RPMI7951 (cell line): ENCODE measurements around the gene KLF16. TPM values are rescaled to one million over a fixed set of nuclear protein-coding genes. Genes with fewer than 3 reads are reported as not detected.
"Not testable (repeated sequence)": the region's sequence is repeated elsewhere in the genome, so short reads cannot be mapped to it uniquely, and the experiment has no call there.

Source experiments
- DNase-seq: peaks from one replicate; pipeline ENCODE4 v3.0.0-alpha.2; 2012; ENCODE audit warnings: low read depth
- total RNA-seq: library from RNA; depleted of rRNA; stranded (reverse); fragments of >200 nt; shearing (Covaris generic); gene quantifications from 2 replicates; pipeline ENCODE4 v1.2.3, GENCODE V29; 2014; rRNA removed

The KLF16 gene
- total RNA-seq: 2.9 and 4.2 TPM in 2 replicates

GRCh38 chr19:1863328-1863637 is at the start of gene KLF16:
Gene KLF16, minus strand, starts transcription at chr19:1863579. Its CDS starts 82 bp downstream, at chr19:1863497.
- DNase-seq: no peak

DNA sequence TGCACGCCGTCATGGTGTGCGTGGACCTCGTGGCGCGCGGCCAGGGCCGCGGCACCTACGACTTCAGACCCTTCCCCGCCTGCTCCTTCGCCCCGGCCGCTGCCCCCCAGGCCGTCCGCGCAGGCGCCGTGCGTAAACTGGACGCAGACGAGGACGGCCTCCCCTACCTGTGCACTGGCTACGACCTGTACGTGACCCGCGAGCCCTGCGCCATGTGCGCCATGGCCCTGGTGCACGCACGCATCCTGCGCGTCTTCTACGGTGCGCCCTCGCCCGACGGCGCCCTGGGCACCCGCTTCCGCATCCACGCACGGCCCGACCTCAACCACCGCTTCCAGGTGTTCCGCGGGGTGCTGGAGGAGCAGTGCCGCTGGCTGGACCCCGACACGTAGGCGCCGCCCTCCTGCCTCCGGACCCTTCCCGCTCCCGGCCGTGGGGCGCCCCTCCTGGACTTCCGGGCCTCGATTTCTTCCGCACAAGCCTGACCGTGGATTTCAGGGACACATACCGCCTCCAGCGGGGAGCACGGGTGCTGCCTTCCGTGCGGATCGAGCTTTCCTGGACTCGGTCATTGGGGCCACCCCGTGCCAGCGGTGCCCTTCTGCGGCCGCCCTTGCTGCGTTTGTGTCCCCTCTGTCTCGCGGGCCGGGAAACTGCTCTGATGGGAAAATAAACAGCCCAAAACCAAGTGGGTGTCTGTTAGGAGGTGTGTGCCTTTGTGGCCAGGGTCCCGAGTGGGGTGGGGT is 49.6 kb upstream of the KLF16 start:
- no peak for DNase-seq

GRCh38 chr19:1911995-1912394 is 48.6 kb upstream of the KLF16 start:
- no peak for DNase-seq

- no peak for DNase-seq
Observed at GRCh38 chr19:1911098-1911497, 47.7 kb upstream of the KLF16 start.

DNA sequence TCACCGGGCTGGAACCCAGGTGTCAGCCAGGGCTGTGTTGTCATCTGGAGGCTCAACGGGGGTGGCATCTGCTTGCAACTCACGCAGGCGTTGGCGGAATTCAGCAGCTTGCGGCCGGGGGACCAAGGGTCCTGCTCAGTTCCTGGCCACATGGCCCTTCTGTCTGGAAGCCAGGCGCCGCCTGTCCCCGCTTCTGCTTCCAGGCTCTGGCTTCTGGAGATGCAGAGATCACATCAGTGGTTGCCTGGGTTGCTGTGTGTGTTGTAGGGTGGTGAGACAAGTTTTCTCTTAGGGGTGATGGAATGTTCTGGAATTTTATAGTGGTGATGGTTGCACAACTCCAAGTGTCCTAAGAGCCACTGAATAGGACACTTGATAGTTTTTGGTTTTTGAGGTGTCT is 46.8 kb upstream of the KLF16 start:
- DNase-seq: no peak

DNA sequence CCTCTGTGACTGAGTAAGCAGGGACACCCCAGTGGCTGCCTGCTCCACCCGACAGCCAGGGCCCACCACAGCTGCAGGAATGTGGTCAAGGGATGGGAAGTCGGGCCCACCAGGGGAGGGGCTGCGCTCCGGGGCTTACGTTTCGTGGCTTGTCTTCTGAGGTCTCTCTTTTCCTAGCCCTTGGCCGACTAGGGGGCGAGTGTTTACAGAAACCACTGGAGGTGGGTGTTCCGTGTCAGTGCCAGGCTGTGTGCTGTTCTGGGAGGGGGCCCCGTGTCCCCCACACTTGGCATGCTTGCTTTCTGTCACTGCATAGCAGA is 46.3 kb upstream of the KLF16 start:
- DNase-seq: no peak

DNA sequence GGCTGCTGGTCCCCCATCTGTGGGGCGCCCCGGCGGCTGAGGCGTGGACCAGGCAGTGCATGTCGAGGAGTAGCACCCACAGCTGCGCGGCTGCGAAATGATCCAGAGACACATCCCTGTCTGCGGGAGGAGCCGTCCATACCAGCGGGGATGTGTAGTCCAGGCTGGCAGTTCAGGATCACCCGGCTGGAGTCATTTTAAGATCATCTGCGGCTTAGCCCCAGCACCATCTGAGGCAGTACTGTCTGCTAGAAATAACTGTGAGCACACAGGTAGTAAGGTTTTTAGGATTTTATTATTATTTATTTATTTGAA is 44.9 kb upstream of the KLF16 start:
- DNase-seq: no peak

- DNase-seq: peak; percentile 47
Observed at GRCh38 chr19:1907563-1908363, 44.4 kb upstream of the KLF16 start.

DNA sequence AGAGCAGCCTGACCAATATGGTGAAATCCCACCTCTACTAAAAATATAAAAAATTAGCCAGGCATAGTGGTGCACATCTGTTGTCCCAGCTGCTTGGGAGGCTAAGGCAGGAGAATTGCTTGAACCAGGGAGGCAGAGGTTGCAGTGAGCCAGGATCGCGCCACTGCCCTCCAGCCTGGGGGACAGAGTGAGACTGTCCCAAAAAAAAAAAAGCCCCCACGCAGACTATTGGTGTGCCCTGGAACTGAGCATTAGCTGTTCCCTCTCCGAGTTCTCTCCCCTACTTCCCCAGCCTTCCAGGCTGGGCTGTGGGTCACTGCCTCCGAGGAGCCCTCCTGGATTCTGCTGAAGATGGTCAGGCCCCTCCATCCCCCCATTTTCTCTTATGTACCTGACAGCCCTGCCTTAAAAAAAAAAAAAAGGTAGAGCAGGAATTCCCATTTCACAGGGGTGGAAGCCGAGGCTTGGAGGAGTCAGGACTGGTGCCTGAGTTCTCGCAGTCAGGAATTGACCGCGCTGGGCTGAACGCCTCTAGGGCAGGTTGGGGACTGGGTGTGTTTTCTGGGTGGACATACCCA is 43.7 kb upstream of the KLF16 start:
- DNase-seq: no peak

- DNase-seq: no peak
Observed at GRCh38 chr19:1905863-1906375, 42.5 kb upstream of the KLF16 start.

DNA sequence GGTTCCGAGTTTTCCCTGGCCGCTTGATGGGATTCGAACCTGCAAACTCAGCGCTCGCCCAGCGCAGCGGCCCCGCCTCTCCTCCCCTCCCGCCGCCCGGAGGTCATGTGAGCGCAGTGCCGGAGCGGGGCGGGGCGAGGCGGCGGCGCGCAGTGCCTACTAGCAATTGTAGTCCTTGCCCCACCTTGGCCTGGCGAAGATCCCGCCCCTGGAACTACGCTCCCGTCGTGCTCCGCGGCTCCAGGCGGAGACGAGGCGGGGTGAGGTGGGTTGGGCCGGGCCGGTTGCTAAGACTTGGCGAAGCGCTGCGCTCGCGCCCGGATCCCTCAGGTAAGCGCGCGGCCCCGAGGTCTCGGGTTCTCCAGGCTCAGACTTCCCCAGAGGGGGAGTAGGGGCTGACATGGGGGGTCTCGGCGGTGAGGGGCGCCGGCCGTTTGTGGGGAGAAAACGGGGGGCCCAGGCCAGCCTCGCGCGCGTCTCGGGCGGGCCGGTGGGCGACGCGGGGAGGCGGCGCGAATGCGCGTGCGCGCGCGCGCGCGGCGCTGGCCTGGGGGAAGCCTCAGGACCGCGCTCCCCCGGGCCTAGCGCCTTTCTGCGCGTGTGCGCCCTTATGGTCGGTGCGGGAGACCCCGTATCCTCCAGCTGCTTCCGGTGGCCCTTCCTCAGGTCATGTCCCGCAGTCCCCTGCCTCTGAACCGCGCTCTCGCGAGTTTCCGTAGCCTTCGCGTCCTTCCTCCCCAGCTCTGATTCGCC is 41.9 kb upstream of the KLF16 start, which contains the start of the genes ADAT3 and SCAMP4:
Gene ADAT3, plus strand, starts transcription at position 290 of the 753 bp plus-strand sequence. CDS start 6,649 bp downstream, outside the sequence.
Gene SCAMP4, plus strand, starts transcription at position 290 of the 753 bp plus-strand sequence. CDS start 9,621 bp downstream, outside the sequence.
- peak; percentile 98 for DNase-seq

DNA sequence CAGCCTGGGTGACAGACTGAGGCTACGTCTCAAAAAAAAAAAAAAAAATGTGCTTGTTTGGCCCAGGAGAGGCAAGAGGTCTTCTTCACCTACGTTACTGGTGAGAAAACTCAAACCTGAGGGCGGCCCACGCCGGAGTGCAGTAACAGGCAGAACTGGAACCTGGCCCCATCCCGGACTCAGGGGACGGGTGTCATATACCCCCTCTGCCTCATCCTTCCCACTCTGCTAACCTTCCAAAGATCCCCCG is 41.4 kb upstream of the KLF16 start:
- DNase-seq: no peak

GRCh38 chr19:1902923-1903322 is 39.5 kb upstream of the KLF16 start:
- no peak for DNase-seq

- no peak for DNase-seq
Observed at GRCh38 chr19:1901940-1902404, 38.6 kb upstream of the KLF16 start.

- no peak for DNase-seq
Observed at GRCh38 chr19:1896508-1896907, 33.1 kb upstream of the KLF16 start.

- DNase-seq: no peak
Observed at GRCh38 chr19:1893791-1894190, 30.4 kb upstream of the KLF16 start.

DNA sequence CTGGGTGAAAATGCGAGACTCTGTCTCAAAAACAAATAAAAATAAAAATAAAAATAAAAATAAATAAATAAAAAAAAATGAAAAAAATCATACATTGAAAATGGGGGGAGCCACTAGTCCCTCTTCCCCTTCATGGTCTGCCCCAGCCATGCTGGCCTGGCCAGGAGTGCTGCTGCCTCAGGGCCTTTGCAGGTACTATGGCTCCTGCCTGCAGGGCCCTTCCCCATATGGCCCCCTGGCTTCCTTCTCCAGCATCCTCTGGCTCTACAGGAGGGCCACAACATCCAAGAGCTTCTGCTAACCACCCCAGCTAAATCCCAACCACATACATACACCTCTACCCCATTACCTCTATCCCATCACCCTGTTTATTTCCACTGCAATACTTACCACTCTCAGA is 26.5 kb upstream of the KLF16 start:
- DNase-seq: no peak

- DNase-seq: no peak
Observed at GRCh38 chr19:1888385-1888784, 25.0 kb upstream of the KLF16 start.

GRCh38 chr19:1886360-1886759 is 23.0 kb upstream of the KLF16 start:
- DNase-seq: not testable (repeated sequence)

DNA sequence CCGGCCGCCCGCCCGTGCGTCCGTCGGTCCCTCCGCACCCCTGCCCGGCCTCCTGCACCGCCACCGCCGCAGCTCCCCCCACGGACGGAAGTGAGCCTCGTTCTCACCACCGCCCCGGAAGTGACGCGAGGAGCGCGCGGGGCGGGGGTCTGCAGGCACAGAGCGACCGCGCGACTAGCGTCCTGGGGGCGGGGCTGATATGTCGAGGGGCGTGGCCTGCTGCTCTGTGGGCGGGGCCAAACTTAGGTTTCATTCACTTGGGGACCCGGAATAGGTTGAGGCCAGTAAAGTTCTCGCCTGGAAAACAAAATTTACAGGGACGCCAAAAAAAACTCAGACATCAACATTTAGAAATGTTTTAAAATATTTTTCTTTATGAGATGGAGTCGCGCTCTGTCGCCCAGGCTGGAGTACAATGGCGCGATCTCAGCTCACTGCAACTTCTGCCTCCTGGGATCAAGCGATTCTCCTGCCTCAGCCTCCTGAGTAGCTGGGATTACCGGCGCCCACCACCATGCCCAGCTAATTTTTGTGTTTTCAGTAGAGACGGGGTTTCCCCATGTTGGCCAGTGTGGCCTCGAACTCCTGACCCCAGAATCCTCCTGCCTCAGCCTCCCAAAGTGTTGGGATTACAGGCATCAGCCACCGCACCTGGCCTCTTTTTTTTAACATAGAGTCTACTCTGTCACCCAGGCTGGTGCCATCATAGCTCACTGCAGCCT is 22.2 kb upstream of the KLF16 start, which contains the start of gene ABHD17A:
Gene ABHD17A, minus strand, starts transcription at position 99 of the 722 bp plus-strand sequence. CDS start 3,930 bp downstream, outside the sequence.
- DNase-seq: peak; percentile 91

- DNase-seq: no peak
Observed at GRCh38 chr19:1884719-1885334, 21.4 kb upstream of the KLF16 start.
